Activated CD8-positive, alpha-beta memory T cell treated with anti-CD3 and anti-CD28 coated beads for 4 hours (primary cell): ENCODE data around the gene EPHA5.

Source experiments
- DNase-seq, 2 donors: peaks; one replicate each; pipeline ENCODE4 v3.0.0-alpha.2; 2020; ENCODE audit warnings: low read depth in 2 of 2

The EPHA5 gene

DNA sequence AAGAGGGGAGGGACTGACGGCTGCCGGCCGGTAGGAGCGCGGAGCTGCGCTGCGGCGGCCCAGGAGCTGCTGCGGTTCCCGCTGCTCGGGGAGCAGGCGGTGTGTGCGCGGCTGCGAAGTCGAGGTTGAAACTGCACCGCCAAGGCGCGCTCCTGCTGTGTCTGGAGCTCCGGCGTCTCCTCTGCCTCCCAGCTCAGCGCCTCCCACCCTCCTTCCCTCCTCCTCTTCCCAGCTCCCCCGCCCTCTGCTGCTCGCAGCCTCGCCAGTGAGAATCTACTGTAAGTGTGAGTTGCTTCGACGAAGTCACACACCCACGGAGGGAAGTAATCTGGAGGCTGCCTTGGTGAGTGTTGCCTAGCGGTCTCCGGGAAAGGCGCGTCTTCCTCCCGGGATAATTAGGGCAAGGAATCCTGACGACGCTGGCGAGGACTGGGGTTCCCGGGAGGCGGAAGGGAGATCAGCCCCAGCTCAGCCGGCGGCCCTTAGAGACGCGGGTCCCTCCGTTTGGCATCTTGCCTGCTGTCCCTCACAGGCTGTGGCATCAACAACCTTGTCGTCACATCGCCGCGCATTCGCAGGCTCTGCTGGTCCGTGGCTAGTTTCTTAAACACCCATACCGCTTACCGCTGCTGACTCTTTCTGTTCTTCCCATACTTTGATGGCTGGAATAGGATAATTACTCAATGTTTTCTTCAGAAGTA lies at the start of gene EPHA5:
TSS of gene EPHA5 (minus strand) at position 159 of the 701 bp plus-strand sequence. CDS start 747 bp downstream, outside the sequence.
- DNase-seq: no peak

DNA sequence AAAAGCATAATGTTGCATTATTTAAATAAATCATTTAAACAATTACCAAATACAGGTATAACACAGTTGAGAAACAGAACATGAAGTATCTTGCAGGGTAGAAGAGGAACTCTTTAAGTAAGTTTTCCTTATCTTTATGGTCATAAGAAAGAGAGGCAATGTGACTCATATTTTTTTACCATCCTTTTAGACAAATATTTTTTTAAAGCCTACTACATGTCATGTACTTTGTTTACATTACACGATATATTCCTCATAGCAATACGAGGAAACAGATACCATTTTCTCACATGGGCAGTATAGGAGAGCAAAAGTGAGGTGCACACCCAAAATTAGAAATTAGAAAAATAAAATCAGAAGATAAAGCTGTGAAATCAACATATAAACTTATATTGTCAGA lies 49.3 kb upstream of the EPHA5 start:
- DNase-seq: no peak

- no peak for DNase-seq
Observed at GRCh38 chr4:65698631-65699030, 28.3 kb upstream of the EPHA5 start.

- DNase-seq: no peak
Observed at GRCh38 chr4:65696436-65696835, 26.1 kb upstream of the EPHA5 start.

GRCh38 chr4:65671372-65671771 lies 1.1 kb upstream of the EPHA5 start:
- DNase-seq: no peak

DNA sequence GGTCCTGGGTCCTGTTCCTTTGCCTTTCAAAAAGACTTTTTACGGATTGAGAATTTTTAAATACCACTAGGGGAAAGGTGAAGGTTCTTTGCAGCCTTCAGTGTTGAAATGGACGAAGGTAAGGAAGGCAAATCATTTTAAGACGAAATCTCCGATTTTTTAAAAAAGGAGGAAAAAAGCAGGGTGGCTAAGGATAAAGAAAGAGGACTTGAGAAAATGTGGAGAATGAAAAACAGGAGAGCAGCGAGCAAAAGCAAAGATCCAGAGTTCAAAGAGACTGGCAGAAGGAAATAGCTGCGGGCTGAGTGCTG lies 314 bp downstream of the EPHA5 start:
- no peak for DNase-seq

DNA sequence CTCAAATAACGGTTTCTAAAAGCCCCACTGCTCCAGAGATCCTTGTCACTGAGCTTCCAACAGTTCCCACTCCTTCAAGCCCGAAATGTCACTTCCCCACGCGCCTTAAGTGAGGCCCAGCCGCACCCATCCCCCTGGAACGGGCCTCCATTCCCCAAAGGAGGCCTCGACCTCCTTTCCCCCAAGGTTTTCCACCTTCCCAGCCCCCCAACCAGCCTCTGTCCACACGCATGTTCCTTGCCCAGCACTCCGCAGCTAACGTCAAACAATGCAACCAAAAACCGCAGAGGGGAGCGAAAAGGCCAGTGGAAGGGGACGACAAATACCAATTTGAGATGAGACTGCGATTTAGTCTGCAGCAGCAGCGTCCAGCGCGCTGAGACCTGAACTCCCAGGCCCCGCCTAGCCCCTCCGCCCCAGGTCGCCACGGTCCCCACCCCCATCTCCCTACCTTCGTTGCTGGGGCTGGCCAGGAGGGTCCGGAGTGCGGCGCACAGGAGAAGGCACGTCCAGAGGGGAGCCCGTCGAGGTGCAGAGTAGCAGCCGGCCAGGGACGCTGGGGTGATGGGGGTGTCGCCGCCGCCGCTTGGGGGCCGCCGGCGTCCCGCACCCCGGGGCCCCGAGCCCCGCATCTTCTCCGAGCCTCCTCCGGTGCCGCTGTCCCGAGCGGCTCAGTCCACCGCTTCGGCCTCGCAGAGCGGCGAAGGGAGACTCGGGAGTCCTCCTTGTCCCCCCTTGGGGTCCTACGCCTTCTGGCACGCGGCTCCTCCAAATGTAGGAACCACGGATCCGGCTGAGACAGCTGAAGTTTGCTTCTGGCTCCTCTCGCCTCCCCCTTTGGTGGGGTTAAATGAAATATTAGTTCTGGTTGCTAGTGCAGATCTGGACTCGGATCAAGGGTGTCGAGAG lies 924 bp downstream of the EPHA5 start:
- no peak for DNase-seq

- no peak for DNase-seq
Observed at GRCh38 chr4:65668201-65669089, 1.8 kb downstream of the EPHA5 start.

DNA sequence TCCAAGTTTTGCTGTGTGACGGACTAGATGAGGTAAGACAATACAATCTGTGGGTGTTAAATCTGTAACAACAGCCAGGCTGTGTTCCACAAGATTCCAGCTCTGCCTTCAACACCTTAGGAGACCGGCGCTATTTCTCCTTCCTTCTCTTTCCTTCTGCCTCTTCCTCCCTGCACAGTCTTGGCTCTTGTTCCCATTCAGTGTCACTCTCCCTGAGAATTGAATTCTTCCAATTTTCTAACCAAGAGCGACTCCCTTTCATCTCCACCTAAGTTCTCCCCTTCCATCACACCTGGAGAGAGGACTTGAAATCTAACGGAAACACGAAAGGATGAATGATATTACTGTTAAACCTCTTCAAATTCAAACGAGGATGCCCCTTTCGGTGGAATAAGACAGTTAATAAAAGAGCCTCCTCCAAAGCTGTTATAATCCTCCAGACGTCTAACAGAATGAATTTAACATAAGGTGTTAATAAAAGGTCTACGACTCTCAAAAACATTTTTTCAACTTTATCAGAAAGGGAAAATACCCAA lies 2.7 kb downstream of the EPHA5 start:
- no peak for DNase-seq

DNA sequence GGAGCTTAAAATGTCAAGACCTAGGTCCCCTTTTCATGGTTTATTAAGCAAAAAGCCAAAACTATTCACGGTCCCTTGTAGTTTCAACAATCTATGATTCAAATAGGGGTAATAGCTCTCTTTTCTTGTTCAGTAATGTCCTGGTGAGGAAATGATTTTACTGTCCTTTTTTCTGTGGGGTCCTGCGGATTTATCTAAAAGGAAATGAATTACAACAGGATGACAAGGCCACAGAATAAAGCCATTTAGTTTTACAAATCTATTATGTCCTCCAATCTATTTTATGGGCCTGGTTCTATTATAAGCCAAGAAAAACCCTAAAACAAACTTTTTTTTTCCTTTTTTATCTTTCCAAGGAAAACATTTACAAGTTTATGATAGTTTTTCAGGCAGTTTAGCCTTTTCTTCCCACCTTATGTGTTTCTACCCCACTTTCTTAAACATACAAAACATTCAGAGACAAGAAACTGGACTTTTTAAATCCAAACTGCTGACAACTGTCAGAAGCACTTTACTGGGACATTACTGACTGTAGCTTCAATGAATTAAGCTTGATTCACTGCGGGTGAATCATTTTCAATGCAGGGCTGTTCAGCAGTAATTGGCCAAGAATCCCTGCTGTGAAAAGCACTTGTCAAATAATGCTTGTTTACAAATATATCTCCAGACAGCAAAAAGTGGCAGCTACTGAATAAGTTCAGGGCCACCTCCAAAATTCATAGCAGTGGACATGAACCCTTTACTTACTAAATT lies 4.3 kb downstream of the EPHA5 start:
- DNase-seq: no peak

DNA sequence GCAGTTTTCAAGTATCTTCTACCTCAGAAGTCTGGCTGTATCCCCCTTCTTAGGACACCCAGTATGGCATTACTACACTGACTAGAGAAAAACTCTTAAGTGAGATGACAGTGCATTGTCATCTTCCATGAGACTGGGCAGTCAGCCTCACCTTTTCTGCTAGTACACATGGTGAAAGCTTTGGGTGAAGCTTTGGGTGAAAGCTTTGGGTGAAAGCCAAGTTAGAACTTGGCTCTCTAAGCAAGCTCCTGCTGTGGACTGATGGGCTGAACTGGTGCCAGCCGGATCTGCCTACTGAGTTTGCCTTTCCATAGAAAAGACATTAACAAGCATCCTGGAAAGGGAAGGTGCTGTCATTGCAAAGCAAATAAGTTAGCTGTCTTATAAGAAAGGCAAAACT lies 8.8 kb downstream of the EPHA5 start:
- no peak for DNase-seq

GRCh38 chr4:65658117-65658516 lies 12.2 kb downstream of the EPHA5 start:
- DNase-seq: no peak

DNA sequence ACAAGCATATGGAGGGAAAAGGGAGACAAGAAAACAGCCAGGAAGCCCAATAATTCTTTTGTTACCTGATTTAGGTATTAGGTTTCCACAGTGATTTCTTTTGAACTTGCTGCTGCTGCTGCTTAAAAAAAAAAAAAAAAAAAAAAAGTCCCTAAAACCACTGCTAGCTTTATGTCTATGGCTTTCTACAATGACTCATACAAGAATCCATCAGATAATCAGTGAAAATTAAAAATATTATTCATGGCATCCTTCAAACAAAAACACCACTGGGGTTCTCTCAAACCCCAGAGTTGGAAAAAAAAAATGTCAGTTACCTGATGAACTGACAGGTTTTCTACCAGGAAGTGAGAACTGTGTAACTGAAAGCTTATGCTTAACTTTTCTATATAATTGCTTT lies 14.3 kb downstream of the EPHA5 start:
- no peak for DNase-seq

GRCh38 chr4:65654976-65655375 lies 15.3 kb downstream of the EPHA5 start:
- no peak for DNase-seq

- DNase-seq: no peak
Observed at GRCh38 chr4:65653740-65654361, 16.4 kb downstream of the EPHA5 start.

DNA sequence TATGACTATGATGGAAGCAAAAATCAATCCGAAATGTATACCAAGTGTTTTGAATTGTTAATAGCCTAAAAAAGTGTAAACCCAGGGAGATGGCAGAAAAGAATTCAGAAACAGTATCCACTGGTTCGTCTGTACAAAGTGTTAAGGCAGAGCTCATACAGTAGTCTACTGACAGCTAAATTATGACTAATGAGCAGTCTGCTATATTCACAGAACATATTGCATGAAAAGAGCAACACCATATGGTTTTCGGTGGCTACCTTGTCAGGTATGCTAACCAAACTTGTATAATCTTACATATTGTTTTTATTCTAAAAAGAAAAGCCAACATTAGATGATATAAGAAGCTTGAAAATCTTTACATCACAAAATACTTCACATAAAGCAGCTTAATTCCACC lies 18.5 kb downstream of the EPHA5 start:
- DNase-seq: no peak

DNA sequence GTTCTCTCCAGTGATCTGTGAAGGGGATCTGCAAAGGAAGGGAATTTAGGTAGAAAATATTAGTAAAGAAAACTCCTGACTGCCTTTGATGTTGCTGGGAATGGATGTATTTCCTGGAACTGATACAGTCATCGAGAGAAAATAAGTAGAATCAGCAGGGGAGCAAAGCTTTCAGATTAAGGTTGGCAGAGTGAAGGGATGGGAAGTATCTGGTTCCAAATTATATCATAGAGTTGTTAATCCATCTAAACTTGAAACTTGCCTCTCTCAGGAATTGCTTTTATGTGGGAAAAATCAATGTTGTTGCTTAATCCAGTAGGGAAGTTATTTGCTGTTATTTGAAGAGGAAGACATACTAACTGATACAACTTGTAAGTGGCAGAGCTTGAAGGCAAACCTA lies 19.3 kb downstream of the EPHA5 start:
- no peak for DNase-seq

DNA sequence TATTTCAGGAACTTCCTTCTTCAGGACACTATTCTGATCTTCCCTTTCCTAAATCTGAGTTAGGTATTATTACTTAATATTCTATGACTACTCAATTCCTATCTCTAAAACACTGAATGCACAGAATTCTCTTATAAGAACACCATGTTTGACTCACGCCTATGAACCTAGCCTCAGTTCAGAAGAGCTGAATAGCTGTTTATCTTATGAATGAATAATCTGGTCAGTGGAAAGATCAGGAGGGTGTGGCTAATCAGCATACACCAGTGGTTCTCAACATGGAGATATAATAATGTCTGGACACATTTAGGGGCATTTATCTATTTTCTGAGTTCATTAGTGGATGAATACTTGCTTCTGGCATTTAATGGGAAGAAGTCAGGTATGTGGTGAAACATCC lies 24.2 kb downstream of the EPHA5 start:
- DNase-seq: no peak

DNA sequence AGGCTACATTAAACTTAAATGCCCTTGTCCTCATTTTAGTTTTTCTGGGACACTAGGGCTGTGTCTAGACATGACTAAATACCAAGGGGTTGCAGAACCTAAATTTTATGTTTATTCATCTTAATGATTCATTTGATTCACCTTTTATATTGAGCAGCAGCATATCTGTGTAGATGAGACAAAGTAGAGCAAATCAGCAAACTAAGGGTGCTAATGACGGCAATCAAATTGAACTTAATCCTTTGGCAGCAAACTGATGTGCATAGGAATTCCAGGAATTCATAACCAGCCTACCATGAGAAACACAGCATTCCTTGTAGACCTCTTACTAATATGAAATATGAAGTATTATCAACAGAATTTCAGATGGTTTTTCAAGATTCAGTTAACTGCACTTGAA lies 25.1 kb downstream of the EPHA5 start:
- no peak for DNase-seq

DNA sequence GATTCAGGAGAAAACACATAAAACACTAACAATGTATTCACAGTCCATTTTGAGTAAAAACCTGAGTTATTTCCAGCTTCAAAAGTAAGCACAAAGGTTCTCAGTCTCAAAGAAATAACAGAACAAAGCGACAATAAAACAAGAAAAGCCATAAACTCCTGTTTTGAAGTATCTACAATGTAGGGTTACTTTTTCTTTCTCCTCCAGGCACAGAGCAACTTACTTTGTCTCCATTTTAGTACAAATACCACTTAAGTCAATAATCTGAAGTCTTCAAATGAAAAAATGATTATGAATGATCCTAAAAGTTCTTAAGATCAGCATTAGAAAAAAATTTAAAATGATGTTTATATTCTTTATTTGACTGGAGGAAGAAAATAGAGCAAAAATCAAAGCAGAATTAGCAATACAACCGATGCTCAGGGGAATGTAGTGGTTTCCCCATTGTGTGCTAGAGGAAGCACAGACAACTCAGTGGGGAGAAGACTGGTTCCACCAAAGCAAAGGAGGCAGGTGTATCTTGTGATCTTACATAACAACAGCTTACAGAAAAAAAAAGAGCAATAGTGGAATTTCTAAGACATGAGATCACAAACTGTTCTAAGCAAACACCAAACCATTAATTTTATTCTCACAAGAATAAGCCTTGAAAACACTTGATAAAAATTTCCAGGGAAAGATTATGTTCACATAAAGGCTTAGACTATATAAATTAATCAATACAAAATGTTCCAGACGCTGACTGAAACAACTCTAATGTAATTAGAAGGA lies 35.1 kb downstream of the EPHA5 start:
- DNase-seq: no peak
